ENCODE measurements around the gene EHMT2. TPM values are rescaled to one million over a fixed set of nuclear protein-coding genes. Genes with fewer than 3 reads are reported as not detected.

The EHMT2 gene
- total and polyA plus RNA-seq, 2 donors (not counting 3 experiments of a cell fraction or from before 2014, with no cell fraction given) = 53.3 to 54.3 TPM

GRCh38 chr6:31920811-31921210 lies 23.3 kb upstream of the EHMT2 start:
- Histone ChIP-seq H3K79me2 (ENCODE audit: control insufficient read depth, insufficient read depth, low read length) (no peaks in the 10 kb centered on the region), H3K4me2 (ENCODE audit: insufficient read depth, low read length) (no peak overlapping the region), H3K4me3 (replicated peaks in 1 of 3; ENCODE audit: insufficient read depth in 1 of 3, low read depth in 1 of 3, low read length in 3 of 3) (no peak overlapping the region), H3K4me1 (ENCODE audit: control insufficient read depth, extremely low read depth, insufficient read depth, low read length) (no peaks in the 10 kb centered on the region), H2AFZ (ENCODE audit: low read depth, low read length) (no peak overlapping the region), H3K9ac (replicated peaks; ENCODE audit: extremely low read depth, insufficient read depth, low read length) (no peak overlapping the region), H3K9me3 (replicated peaks; ENCODE audit: control insufficient read depth, insufficient read depth, low read length) (no peaks in the 10 kb centered on the region), H3K27me3 (ENCODE audit: control insufficient read depth in 2 of 2, insufficient read depth in 2 of 2, low read length in 2 of 2) (no peaks in the 10 kb centered on the region), H4K20me1 (replicated peaks; ENCODE audit: control insufficient read depth, extremely low read depth, insufficient read depth, low read length) (no peaks in the 10 kb centered on the region), H3K36me3 (ENCODE audit: control insufficient read depth in 2 of 2, extremely low read depth in 1 of 2, insufficient read depth in 2 of 2, low read length in 2 of 2) (no peaks in the 10 kb centered on the region), H3K27ac (ENCODE audit: insufficient read depth, low read depth, low read length) (no peak overlapping the region), H3K9me1 (replicated peaks; ENCODE audit: control insufficient read depth, extremely low read depth, insufficient read depth, low read length) (no peaks in the 10 kb centered on the region)
- POLR2A ChIA-PET = no interaction called here
- CTCF ChIA-PET = interaction anchor here (0.9 to 1.2 kb wide), 2 partner anchors 20 to 32 kb away, joined by 3 to 5 read pairs; no protein-coding TSS in a partner anchor
- FAIRE-seq = no peak
- dilution Hi-C loops (cut with MboI; ENCODE audit: extremely low pct_ligation_motif_present, low sequenced_read_pairs) (no loop called here), intact Hi-C loops (cut with micrococcal nuclease) (no loop called here)
- no TSS peak for BruUV-seq (replicated peaks)
- no peak for DNase-seq (ENCODE audit: low read depth, low spot score)
- TF ChIP-seq POLR2AphosphoS5 (IDR thresholded peaks at IDR 0.05; ENCODE audit: insufficient read depth, low read depth, low read length) (no peak), MAX (IDR thresholded peaks at IDR 0.05; ENCODE audit: insufficient read depth, insufficient read length) (no peak), EZH2 (IDR thresholded peaks at IDR 0.05; ENCODE audit: borderline replicate concordance, low read depth, low read length, severe bottlenecking) (no peak), CTCF (IDR thresholded peaks at IDR 0.05; ENCODE audit: extremely low read depth in 1 of 2, insufficient read depth in 1 of 2, low read depth in 1 of 2, low read length in 2 of 2) (no peak), MYC (IDR thresholded peaks at IDR 0.05; ENCODE audit: low read depth, low read length) (no peak), GATA2 (IDR thresholded peaks at IDR 0.05; ENCODE audit: insufficient read depth, insufficient read length, low read depth, low read length) (no peak), POLR2A (IDR thresholded peaks at IDR 0.05; ENCODE audit: low read depth, low read length) (no peak), JUN (IDR thresholded peaks at IDR 0.05; ENCODE audit: borderline replicate concordance, insufficient read depth, insufficient read length, low read depth) (no peak), FOS (IDR thresholded peaks at IDR 0.05; ENCODE audit: borderline replicate concordance, insufficient read depth, low read length) (no peak)
